WERI-Rb-1 (cell line): Measurements from ENCODE around the gene CD276.

Source experiments
- DNase-seq: peaks from one replicate; pipeline ENCODE4 v3.0.0-alpha.2; 2020
- H3K27ac ChIP-seq: fragments of 250-450 bp; sonication (Bioruptor Pico); 2 replicates; pipeline ENCODE4 v1.5.1; 2020; ENCODE audit warnings: mild to moderate bottlenecking, moderate library complexity
- H3K27me3 ChIP-seq: fragments of 250-450 bp; sonication (Bioruptor Pico); 2 replicates; pipeline ENCODE4 v1.5.1; 2021; ENCODE audit warnings: mild to moderate bottlenecking, low read depth, moderate library complexity; ENCODE audit not compliant: insufficient read depth, severe bottlenecking
- H3K36me3 ChIP-seq: fragments of 250-450 bp; sonication (Bioruptor Pico); 2 replicates; pipeline ENCODE4 v1.5.1; 2020; ENCODE audit warnings: mild to moderate bottlenecking, moderate library complexity
- H3K4me3 ChIP-seq: 2 replicates; pipeline ENCODE4 v1.5.1; 2011; ENCODE audit warnings: low read depth, mild to moderate bottlenecking, control low read depth, low read length
- H3K9me3 ChIP-seq: fragments of 250-450 bp; sonication (Bioruptor Pico); 2 replicates; pipeline ENCODE4 v1.5.1; 2021; ENCODE audit warnings: mild to moderate bottlenecking, moderate library complexity; ENCODE audit not compliant: severe bottlenecking
- CTCF ChIP-seq: IDR thresholded peaks from 2 replicates; pipeline ENCODE4 v1.5.1; 2011; ENCODE audit warnings: low read depth, mild to moderate bottlenecking, control low read depth, inconsistent platforms, low read length

The CD276 gene

GRCh38 chr15:73677733-73678132 is 6.5 kb upstream of the CD276 start:
- H3K27me3 ChIP-seq: no peaks in the 10 kb centered on the region
- no peak for TF ChIP-seq CTCF

GRCh38 chr15:73678498-73678897 is 5.7 kb upstream of the CD276 start:
- H3K4me3 ChIP-seq: no peak overlapping the region
- no peaks in the 10 kb centered on the region for H3K36me3 ChIP-seq
- peak; percentile 53 for DNase-seq
- no peaks in the 10 kb centered on the region for H3K9me3 ChIP-seq
- H3K27me3 ChIP-seq: no peaks in the 10 kb centered on the region
- H3K27ac ChIP-seq: no peak overlapping the region
- no peak for TF ChIP-seq CTCF

More at GRCh38 chr15:73677733-73678132, 6.5 kb upstream of the CD276 start:
- H3K9me3 ChIP-seq: no peaks in the 10 kb centered on the region
- no peak overlapping the region for H3K4me3 ChIP-seq
- H3K36me3 ChIP-seq: no peaks in the 10 kb centered on the region
- H3K27ac ChIP-seq: no peak overlapping the region
- DNase-seq: no peak

GRCh38 chr15:73679180-73679579 is 5.0 kb upstream of the CD276 start:
- no peaks in the 10 kb centered on the region for H3K27me3 ChIP-seq
- H3K27ac ChIP-seq: no peak overlapping the region
- TF ChIP-seq CTCF: no peak
- no peaks in the 10 kb centered on the region for H3K9me3 ChIP-seq
- no peak for DNase-seq
- no peaks in the 10 kb centered on the region for H3K36me3 ChIP-seq
- no peak overlapping the region for H3K4me3 ChIP-seq

GRCh38 chr15:73679964-73680363 is 4.2 kb upstream of the CD276 start:
- H3K36me3 ChIP-seq: no peaks in the 10 kb centered on the region; the same call in 1 of the 2 replicates
- H3K27ac ChIP-seq: no peak overlapping the region
- H3K27me3 ChIP-seq: no peaks in the 10 kb centered on the region
- no peak overlapping the region for H3K4me3 ChIP-seq
- no peak for TF ChIP-seq CTCF
- no peaks in the 10 kb centered on the region for H3K9me3 ChIP-seq
- DNase-seq: no peak

GRCh38 chr15:73680549-73680948 is 3.6 kb upstream of the CD276 start:
- Histone ChIP-seq H3K36me3 (no peaks in the 10 kb centered on the region; the same call in 1 of the 2 replicates), H3K27me3 (no peaks in the 10 kb centered on the region), H3K9me3 (no peaks in the 10 kb centered on the region), H3K4me3 (no peak overlapping the region), H3K27ac (no peak overlapping the region)
- TF ChIP-seq CTCF: no peak
- DNase-seq: no peak

- H3K9me3 ChIP-seq: no peaks in the 10 kb centered on the region
- no peaks in the 10 kb centered on the region for H3K27me3 ChIP-seq
- H3K4me3 ChIP-seq: no peak overlapping the region
- no peak overlapping the region for H3K27ac ChIP-seq
- H3K36me3 ChIP-seq: no peaks in the 10 kb centered on the region; the same call in 1 of the 2 replicates
- no peak for TF ChIP-seq CTCF
- no peak for DNase-seq
Measured at GRCh38 chr15:73681063-73681462, 3.1 kb upstream of the CD276 start.
